Activated naive CD4-positive, alpha-beta T cell treated with anti-CD3 and anti-CD28 coated beads, Interleukin-2, amount 50 U/mL, for 72 hours (primary cell): ENCODE results near the gene DAZAP1. TPM values are rescaled to one million over a fixed set of nuclear protein-coding genes. Genes with fewer than 3 reads are reported as not detected.

Experiments used
- ATAC-seq, 2 donors: fragments of 150-1000 bp; cut with Tn5 transposase; 2 replicates each; pipeline ENCODE4 v1.10.0; 2021; ENCODE audit warnings: mild to moderate bottlenecking in 2 of 2, moderate library complexity in 2 of 2
- DNase-seq, 2 donors: peaks; one replicate each; pipeline ENCODE4 v3.0.0; 2021 to 2022; ENCODE audit warnings: low spot score in 2 of 2
- H3K27ac Mint-ChIP-seq, 2 donors: one replicate each; pipeline ENCODE4 v1.8.0; 2022; ENCODE audit warnings: mild to moderate bottlenecking in 2 of 2, mixed read lengths in 2 of 2
- H3K36me3 Mint-ChIP-seq, 2 donors: one replicate each; pipeline ENCODE4 v1.8.0; 2022; ENCODE audit warnings: mixed read lengths in 2 of 2
- H3K9me3 Mint-ChIP-seq, 2 donors: one replicate each; pipeline ENCODE4 v1.8.0; 2022; ENCODE audit warnings: mixed read lengths in 2 of 2
- total RNA-seq, 2 donors: library from RNA; stranded (reverse); gene quantifications; one replicate each; pipeline ENCODE4 v1.2.3, GENCODE V29; 2022

The DAZAP1 gene
- total RNA-seq, 2 donors from 2014 or later, result 194 to 298 TPM

DNA sequence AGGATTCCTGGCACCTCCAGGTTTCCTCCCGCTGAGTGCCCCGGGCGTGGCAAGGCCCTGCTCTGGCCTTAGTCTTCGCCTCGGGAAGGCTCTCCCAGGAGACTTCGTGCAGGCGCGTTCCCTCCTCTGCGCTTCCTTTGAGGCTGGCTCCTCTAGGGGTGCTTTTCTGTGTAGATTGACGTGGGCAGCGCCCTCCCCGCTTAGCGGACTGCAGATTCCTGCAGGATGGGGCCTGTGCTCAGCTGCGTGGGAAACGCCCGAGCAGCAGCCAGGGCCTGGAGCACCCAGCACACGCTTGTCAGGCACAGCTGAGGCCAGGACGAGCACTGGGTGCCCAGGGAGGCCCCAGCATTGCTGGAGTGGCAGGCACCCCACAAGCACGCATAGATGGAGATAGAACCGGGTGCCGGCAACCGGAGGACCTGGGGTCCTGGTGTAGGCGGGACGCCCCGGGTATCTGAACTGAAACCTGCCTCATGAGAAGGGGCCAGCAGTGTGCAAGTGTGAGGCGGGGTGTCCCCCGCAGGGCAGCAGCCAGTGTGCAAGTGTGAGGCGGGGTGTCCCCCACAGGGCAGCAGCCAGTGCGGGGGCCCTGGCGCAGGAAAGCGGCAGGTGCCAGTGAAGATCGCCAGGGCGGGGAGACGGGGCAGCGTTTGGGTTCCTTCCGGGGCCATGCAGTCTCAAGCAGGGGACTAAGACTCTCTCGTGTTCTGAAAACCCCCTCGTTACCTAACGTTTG lies 20.3 kb upstream of the DAZAP1 start:
- H3K27ac Mint-ChIP-seq, result no peak overlapping the region
- no peaks in the 10 kb centered on the region for H3K9me3 Mint-ChIP-seq
- peaks cover 10 to 11% of the 10 kb centered on the region in 2 donors for H3K36me3 Mint-ChIP-seq
- DNase-seq, result no peak
- ATAC-seq, result no peak

DNA sequence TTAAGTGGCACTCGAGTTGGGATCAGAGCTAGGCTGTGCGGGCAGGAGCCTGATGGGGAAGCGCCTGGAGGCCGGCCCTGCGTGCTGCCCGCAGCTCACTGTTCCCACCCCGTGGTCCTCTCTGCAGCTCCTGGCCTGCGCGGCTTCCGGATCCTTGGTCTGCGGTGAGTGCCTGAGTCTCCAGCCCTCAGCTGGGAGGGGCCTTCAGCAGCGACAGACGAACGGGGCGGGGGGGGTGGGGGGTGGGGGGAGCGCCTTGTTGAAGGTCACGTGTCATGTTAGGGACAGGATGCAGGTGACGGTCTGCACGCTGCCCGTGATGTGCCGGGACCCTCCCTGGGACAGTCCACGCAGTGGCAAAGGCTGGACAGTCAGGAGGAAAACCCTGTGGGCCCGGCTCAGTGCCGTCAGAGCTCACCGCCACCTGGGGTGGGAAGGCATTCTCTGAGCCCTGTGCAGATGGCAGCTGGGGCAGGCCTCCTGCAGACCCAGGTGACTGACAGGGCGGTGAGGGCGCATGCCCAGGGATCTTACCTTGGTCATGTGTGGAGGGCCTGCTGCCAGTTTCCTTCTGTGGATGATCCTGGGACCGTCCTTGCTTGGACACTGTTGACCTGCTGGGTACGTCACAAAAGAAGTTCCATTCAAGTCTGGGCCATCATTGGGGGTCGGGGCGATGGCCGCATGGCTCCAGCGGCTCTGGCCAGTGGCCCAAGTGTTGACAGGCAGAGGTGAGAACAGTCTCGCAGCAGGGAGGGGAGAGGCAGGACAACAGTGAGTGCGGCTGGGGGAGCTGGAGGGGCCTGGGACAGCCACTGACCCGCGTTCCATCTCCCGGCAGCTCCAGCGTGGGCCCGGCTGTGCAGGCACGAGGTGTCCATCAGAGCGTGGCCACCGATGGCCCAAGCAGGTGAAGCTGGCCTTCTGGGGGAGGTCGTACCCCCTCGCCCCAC lies 19.4 kb upstream of the DAZAP1 start:
- H3K9me3 Mint-ChIP-seq, result no peaks in the 10 kb centered on the region
- DNase-seq (no peak), ATAC-seq (no peak)
- H3K27ac Mint-ChIP-seq, result no peak overlapping the region
- peaks cover 10 to 11% of the 10 kb centered on the region in 2 donors for H3K36me3 Mint-ChIP-seq

DNA sequence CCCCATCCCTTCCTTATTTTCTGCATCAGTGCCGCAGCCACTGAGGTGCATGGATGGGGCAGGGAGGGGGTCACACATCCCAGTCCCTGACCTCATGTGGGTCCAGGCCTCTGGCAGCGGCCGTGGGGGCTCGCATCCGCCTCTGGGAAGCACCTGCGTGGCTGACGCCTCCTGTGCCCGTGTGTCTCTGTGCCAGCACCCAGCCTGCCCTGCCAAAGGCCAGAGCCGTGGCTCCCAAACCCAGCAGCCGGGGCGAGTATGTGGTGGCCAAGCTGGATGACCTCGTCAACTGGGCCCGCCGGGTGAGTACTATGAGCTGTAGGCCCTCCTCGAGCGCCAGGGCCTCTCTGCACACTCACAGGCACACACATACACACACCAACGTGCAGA lies 18.8 kb upstream of the DAZAP1 start:
- H3K9me3 Mint-ChIP-seq, result no peaks in the 10 kb centered on the region
- no peak overlapping the region for H3K27ac Mint-ChIP-seq
- DNase-seq, result no peak
- H3K36me3 Mint-ChIP-seq, result peaks cover 6 to 10% of the 10 kb centered on the region in 2 donors
- ATAC-seq, result no peak

DNA sequence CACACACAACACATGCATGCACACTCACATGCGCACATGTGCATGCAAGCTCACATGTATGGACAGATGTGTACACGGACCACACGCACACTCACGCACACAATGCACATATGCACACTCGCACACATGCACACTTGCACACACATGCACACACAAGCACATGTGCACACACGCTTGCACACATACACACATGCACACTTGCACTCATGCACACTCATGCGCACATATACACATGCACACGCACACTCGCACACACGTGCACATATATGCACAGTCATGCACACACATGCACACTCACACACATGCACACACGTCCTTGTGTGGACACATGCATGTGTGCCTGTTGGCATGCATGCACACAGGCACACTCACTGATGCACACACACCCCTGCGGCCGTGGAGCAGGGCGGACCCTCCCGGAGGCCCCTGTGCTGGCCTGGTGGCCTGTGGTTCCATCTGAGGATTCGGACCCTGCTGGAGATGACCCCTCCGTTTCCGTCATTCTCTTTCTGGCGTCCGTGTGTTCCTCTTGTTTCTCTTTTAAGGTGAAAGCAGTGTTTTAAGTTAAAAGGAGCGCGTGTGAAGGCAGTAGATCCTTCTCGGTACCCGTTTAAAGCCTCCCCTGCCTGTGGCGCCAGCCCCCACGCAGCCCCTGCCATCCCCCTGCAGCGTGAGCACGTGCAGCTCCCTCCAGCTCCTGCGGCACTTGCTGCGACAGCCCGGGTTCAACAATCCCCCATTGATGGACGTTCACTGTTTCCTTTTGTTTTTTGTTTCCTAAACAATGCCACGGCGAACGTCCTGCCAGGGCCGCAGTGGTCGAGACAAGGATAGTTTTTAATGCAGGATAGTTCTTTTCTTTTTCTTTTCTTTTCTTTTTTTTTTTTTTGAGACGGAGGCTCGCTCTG lies 18.1 kb upstream of the DAZAP1 start:
- Mint-ChIP-seq H3K27ac (no peak overlapping the region), H3K36me3 (peaks cover 5 to 10% of the 10 kb centered on the region in 2 donors), H3K9me3 (no peaks in the 10 kb centered on the region)
- no peak for ATAC-seq
- DNase-seq, result no peak

DNA sequence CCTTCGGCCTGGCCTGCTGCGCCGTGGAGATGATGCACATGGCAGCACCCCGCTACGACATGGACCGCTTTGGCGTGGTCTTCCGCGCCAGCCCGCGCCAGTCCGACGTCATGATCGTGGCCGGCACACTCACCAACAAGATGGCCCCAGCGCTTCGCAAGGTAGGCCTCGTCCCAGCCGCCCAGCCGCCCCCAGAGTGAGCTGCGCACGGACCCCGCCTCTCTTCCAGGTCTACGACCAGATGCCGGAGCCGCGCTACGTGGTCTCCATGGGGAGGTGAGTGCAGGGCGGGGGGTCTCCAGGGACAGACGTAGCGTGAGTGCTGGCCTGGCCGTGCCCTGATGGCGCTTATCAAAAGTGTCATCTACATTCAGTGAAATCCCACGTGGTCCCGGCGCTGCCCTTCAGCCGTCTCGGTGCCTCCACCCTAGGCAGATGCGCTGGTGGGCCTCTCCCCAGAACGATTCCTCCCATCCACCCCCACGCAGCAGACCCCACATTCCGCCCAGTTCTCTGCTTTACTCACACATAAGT lies 16.4 kb upstream of the DAZAP1 start:
- peaks cover 5 to 10% of the 10 kb centered on the region in 2 donors for H3K36me3 Mint-ChIP-seq
- H3K9me3 Mint-ChIP-seq, result no peaks in the 10 kb centered on the region
- H3K27ac Mint-ChIP-seq, result no peak overlapping the region
- no peak for DNase-seq
- no peak for ATAC-seq

DNA sequence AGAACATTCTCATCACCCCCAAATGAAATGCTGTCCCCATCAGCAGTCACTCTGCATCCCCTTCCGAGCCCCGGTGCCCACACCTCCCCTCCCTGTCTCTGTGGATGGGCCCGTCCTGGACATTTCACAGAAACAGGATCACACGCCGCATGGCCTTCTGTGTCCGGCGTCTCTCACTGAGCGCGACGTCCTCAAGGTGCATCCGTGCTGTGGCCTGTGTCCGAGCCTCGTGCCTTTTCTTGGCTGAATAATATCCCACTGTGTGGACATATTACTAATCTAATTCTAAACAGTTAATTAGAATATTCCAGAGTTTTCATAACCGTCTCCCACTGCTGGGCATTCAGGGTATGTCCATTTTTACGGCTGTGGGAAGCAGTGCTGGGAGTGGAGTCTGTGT lies 15.0 kb upstream of the DAZAP1 start:
- DNase-seq, result no peak
- ATAC-seq, result no peak
- no peaks in the 10 kb centered on the region for H3K9me3 Mint-ChIP-seq
- H3K27ac Mint-ChIP-seq, result peak overlapping the region in 1 of 2 donors; percentile 55
- H3K36me3 Mint-ChIP-seq, result peaks cover 5 to 10% of the 10 kb centered on the region in 2 donors

DNA sequence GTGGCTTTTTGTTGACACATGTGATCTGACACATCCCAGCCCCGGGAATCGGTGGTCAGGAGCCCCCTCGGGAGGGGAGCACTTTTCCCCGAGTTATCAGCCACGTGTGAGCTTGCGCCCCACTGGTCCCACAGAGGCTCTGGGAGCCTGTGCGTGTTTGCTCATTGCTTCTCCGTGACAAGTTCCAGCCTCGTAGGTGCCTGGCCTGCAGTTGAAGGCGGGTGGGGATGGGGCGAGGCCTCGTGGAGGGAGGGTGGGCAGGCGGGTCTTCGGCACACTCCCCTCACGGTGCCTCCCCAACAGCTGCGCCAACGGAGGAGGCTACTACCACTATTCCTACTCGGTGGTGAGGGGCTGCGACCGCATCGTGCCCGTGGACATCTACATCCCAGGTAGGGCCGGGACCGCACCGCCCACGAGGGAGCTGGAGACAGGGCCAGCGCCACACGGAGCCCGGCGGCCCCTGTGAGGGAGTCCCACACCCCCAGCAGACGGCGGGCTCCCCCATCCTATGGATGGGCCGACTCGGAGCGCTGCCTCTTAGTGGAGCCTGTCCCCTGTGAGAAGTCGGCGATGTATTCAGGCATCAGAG lies 14.4 kb upstream of the DAZAP1 start:
- Mint-ChIP-seq H3K9me3 (no peaks in the 10 kb centered on the region), H3K36me3 (peaks cover 5 to 10% of the 10 kb centered on the region in 2 donors), H3K27ac (peak overlapping the region in 1 of 2 donors; percentile 36)
- ATAC-seq (no peak), DNase-seq (no peak)

DNA sequence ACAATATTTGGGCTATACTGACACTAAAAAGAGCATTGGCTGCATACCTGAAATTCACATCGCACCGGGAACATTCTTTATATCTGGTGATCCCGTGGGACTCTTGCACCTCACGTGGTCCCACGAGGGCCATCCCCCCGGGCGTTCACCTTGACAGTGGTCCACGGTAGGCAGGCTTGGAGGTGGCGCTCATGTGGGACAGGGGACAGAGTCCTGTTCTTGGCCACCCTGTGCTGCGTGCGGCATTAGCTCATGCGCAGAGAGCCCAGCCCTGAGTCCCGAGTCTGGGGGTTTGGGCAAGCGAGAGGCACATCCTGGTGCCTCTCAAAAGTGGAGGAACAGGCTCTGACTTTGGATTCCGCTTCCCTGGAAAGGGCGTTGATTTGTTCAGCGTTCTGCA lies 13.5 kb upstream of the DAZAP1 start:
- no peak for DNase-seq
- Mint-ChIP-seq H3K27ac (no peak overlapping the region), H3K9me3 (no peaks in the 10 kb centered on the region), H3K36me3 (peaks cover 4 to 8% of the 10 kb centered on the region in 2 donors)
- ATAC-seq, result no peak

DNA sequence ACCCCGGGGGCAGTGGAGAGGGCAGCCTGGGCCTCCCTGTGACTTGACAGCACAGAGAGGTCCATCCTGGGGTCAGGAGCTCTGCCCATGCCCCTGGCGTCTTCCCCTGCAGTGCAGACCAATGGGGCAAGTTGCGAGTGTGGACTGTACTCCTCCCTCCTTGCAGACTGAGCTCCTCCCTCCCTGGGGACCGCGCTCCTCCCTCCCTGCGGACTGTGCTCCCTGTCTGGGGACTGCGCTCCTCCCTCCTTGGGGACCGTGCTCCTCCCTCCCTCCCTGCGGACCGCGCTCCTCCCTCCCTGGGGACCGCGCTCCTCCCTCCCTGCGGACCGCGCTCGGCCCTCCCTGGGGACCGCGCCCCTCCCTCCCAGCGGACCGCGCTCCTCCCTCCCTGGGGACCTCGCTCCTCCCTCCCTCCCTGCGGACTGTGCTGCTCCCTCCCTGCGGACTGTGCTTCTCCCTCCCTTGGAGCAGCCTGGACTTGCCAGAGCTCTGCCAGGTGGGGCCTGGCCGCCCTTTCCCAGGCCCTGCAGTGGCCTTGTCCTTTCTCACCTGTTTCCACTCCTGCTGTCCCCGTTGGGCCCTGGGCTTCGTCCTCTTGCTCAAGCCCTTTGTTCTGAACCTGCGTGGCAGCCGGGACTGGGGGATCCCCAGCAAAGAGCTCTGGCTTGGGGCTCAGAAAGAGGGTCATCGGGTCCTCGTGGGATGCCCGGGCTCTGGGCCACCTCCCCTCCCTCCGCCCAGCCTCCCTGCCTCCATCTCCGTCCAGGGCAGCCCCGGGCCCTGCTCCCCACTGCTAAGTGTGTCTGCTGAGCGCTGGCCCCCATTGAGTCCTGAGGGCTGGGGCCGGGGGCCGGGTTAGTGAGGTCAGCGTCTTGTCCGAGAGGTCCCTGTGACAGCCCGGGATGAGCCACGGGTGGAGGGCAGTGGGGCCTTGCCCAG lies 12.9 kb upstream of the DAZAP1 start:
- no peaks in the 10 kb centered on the region for H3K9me3 Mint-ChIP-seq

DNA sequence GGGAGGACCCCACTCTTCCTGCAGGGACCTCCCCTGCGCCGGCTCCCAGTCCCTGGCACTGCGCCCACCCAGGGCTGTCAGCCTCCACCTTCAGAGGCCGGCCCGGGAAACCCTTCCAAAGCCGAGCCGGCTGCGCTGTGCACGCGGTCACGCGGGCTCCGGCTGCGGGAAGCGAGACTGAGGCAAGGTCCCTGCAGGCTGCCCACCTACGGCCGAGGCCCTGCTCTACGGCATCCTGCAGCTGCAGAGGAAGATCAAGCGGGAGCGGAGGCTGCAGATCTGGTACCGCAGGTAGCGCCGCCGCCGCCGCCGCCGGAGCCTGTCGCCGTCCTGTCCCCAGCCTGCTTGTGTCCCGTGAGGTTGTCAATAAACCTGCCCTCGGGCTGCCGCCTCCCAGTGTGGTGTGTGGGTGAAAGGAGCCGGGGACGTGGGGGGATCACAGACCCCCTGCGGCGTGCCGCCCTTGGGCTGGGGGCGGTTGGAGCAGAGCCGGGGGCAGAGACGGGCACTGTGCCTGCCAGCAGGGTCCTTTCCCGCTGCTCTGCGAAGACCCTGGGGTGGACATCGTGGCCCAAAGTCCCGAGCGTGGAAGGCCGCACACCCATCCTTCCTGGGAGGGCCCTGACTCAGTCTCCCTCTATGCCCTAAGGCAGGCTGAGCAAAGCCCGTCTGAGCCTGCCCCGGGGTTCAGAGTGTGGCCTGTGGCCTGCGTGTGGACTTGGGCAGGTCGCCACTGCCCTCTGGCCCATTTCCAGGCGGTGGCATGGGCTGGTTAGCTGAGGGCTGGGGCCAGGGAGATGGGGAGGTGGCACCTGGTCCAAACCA lies 12.0 kb upstream of the DAZAP1 start:
- Mint-ChIP-seq H3K36me3 (no peaks in the 10 kb centered on the region), H3K9me3 (no peaks in the 10 kb centered on the region), H3K27ac (no peak overlapping the region)
- ATAC-seq (no peak), DNase-seq (no peak)

More for the DNA sequence above, 12.9 kb upstream of the DAZAP1 start:
- DNase-seq, result no peak
- H3K27ac Mint-ChIP-seq, result no peak overlapping the region
- H3K36me3 Mint-ChIP-seq, result peaks cover 0 to 1% of the 10 kb centered on the region in 2 donors
- no peak for ATAC-seq

DNA sequence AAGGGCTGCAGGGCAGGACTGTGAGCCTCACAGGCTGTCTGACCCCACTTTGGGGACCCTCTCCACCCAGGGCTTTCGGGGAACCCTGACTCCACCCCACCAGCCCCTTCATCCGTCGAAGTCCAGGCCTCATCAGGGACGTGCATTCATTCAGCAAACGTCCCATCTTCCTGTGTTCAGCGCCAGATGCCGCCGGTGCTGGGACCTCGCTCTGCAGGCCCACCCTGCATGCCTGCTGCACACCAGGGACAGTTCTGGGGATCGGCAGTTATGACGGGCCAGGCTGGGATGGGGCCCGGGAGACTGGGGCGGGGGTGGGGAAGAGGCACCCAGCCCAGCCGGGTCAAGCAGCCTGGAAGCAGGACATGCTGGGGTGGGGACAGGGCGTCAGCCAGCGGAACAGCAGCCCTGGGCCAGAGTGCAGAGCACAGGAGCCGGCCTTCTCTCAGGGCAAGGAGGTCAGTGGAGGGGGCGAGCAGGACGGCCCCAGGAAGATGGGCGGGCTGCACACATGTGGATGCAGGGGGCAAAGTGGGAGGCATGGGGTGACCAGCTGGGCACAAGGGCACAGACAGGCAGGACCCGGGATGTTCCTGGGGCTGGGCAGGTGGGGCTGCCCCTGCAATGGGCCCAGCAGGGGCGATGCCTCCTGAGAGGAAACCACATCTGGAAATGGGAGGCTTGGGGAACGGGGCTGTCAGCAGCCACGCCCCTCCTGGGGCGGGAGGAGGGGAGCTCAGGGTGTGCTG lies 11.2 kb upstream of the DAZAP1 start:
- peak overlapping the region in 1 of 2 donors; percentile 24 for H3K27ac Mint-ChIP-seq
- H3K36me3 Mint-ChIP-seq, result no peaks in the 10 kb centered on the region
- ATAC-seq, result no peak
- H3K9me3 Mint-ChIP-seq, result no peaks in the 10 kb centered on the region
- no peak for DNase-seq

DNA sequence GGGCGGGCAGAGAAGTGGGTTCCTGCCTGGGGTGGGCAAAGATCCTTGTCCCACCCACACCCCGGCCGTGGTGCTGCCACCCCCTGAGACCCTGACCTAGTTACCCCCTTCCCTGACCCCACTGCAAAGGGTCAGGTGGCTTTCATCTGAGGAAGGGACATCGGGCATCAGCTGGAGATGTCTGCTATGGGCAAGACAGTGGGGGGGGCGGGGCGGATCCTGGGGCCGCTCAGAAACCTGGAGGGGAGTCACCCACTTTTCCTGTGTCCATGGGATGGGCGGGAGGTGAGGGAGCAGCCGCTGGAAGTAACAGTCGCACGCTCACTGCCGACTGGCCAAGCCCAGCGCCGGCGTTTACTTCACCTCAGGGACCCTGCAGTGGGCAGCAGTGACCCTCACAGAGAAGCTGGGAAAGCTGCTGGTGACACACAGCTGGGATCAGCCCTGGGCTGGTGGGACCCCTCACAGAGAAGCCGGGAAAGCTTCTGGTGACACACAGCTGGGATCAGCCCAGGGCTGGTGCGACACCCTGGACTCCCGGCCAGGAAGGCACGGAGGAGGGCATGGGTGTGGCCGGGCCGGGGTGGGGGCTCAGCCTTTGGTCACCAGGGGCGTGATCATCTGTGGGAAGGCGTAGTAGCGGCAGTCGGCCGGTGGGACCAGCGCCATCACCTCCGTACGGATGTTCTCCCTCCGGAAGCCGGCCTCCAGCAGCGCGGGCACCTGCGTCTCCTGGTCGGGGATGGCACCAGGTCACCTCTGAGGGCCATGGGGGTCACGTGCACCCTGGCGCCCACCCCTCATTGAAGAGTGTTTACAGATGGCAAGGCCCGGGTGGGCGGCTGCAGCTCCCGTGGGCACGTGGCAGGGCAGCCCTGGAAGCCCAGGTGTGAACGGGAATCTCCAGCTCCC lies 10.4 kb upstream of the DAZAP1 start:
- peak overlapping the region in 1 of 2 donors; percentile 88 for H3K27ac Mint-ChIP-seq
- no peaks in the 10 kb centered on the region for H3K36me3 Mint-ChIP-seq
- ATAC-seq, result no peak
- no peak for DNase-seq
- H3K9me3 Mint-ChIP-seq, result no peaks in the 10 kb centered on the region

DNA sequence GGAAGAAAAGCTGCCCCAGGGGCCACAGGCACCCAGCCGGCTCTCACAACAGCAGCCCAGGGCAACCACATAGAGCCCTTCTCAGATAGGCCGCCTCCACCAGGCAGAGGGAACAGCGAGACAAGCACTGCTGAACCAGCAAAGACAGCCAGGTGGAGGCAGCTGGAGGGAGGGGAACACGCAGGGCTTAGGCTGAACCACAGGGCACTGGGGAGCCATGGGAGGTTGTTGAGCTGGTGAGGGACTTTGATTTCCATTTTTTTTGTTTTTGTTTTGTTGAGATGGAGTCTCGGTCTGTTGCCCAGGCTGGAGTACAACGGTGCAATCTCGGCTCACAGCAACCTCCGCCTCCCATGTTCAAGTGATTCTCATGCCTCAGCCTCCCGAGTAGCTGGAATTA lies 9.5 kb upstream of the DAZAP1 start:
- H3K9me3 Mint-ChIP-seq, result no peaks in the 10 kb centered on the region
- no peak for ATAC-seq
- no peak overlapping the region for H3K27ac Mint-ChIP-seq
- no peaks in the 10 kb centered on the region for H3K36me3 Mint-ChIP-seq
- DNase-seq, result no peak
